ENCODE measurements around the gene BORCS5.

The BORCS5 gene

GRCh38 chr12:12439636-12440035 is 82.8 kb downstream of the BORCS5 start:
- peak; percentile 74 for DNase-seq

DNA sequence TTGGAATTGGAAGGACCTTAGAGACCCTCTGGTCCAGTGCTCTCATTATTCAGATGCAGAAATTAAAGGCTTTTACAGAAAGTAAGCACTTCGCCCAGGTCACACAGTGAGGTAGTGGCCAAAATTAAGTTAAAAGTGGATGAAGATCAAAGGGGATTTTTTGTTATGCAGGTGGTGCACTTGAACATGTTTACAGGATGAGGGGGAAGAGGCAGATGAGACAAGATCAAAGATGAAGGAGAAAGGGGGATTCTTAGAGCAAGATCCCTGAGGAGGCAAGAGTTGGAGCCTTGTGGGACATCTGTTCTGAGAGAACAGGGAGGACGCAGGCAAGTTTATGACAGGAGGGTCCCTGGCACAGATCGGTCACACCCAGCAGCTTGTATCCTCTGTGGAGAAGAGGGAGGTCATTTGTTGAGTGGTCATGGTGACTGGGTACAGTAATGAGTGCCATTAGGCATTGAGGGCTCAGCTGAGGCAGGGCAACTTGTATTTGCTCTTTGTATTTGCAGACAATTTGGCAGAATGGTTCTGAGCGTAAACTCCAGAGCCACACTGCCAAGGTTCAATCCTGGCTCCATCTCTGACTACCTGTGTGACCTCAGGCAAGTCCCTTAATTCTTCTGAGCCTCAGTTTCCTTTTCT is 84.0 kb downstream of the BORCS5 start:
- no peak for DNase-seq

DNA sequence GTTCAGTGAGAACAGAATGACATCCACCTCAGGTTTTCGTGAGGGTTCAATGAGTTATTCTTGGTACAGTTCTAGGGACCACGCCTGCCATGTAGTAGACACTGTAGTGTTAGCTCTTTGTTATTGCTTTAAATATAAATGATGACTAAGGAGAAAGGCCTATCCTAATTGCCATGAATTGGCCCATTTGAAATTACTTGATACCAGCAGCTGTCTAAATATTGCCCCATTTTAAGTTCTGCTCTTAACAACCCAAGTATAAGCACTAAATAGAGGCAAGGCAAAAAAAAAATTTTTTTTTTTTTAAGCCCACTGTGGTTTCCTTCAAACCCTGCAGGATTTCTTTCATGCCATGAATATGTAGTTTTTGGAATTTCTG is 84.5 kb downstream of the BORCS5 start:
- DNase-seq, result no peak

GRCh38 chr12:12441843-12442461 is 85.1 kb downstream of the BORCS5 start:
- DNase-seq, result no peak

DNA sequence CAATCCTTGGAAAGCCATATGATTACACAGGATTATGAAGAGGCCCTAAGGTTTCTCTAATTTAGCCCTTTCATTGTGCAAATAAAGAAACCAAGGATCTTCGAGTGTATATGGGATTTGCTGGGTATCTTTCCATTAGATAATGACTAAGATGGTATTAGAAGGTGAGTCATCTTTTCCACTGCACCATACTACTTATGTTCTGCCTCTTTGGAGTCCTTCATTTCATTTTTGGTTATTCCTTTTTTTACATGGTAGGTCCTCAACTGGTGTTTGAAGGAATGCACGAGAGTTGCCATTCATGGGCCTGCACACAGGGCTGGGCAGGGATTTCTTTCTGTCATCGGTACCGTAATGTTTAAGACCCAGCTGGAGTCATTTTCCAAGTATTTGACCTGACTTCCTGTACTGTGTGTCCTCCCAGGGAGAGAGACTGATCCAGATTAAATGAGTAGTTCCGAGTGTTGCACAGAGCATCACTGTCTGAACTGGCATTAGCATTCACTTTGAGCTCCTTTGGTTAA is 85.7 kb downstream of the BORCS5 start:
- no peak for DNase-seq

DNA sequence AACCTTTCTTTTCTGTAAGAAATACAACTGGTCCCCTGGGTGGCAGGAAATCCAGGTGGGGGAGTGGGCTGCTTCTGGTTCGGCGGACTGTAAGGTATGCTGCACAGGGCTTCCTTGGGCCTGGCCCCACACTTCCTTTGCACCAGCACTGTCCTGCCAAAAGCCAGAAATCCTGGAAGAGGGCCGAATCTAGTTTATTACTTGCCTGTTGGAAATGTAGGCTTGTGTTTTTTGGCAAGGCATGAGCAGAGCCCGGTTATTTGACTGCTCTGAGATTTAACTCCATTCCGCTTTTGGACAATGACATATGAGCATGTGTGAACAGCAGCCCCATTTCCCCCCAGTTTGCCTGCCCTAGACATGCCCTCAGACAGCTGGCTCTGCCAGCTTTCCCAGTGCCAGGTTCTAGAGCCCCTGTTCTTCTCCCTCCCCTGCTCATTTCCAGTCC is 86.6 kb downstream of the BORCS5 start:
- no peak for DNase-seq

GRCh38 chr12:12445165-12445881 is 88.4 kb downstream of the BORCS5 start:
- DNase-seq, result no peak

- DNase-seq, result no peak
Observed at GRCh38 chr12:12445882-12446181, 89.0 kb downstream of the BORCS5 start.

DNA sequence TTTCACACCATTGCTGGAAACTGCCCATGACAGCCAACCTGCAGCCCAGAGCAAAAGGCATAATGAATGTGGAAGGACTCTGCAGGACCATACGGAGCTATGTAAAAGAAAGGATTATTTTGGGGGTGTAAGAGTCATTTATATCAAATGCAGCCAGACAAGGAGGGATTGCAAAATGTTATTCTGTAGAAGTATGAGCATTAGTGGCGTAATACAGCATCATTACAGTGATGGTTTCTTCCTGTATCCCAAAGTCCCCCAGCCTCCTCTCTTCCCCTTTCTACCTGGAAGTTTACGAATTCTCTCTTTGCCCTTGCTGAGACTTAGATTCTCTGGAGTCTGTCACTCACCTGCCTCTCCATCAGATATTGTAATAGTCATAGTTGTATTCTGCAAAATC is 89.9 kb downstream of the BORCS5 start:
- no peak for DNase-seq

- no peak for DNase-seq
Observed at GRCh38 chr12:12447236-12447635, 90.4 kb downstream of the BORCS5 start.

GRCh38 chr12:12447837-12448236 is 91.0 kb downstream of the BORCS5 start:
- DNase-seq, result no peak

DNA sequence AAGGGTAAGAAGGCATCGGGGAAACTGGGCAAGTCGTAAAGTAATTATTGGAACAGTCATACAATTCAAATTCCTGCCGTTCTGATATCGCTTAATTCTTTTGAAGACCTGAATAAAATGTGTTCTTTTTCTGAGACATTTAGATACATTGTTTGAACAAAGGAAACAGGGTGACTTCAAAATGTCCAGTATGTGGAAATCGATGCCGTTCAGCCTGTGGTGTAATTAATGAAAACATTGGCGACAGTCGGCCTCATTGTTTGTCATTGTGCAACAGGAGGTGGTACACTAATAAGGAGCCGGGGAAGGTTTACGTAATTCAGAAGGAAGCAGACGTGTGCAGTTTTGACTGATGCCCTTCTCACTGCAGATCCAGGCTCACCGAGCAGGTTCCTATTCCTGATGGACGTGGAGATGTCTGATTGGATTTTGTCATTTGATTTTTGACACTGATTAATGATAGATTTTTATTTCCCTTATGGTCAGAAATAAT is 92.7 kb downstream of the BORCS5 start:
- DNase-seq, result peak; percentile 77

DNA sequence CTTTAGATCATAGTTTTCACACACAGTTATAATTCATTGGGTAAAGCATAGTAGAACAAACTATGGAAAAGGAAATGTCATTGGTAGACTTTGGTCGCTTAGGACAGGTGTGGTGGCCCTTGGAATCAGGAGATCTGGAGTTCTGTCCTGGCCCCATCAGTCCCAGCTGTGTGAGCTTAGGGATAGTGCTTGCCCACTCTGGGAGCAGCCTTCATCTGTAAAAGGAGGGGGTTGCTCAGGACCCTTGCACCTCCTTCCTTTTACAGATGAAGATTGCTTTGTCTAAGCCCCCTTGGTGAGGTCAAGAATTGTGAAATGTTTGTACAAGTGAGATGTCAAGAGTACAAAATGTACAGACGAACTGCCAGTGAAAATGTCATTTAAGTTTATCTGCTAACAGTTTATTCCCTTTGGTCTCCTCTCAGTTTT is 93.2 kb downstream of the BORCS5 start:
- no peak for DNase-seq

DNA sequence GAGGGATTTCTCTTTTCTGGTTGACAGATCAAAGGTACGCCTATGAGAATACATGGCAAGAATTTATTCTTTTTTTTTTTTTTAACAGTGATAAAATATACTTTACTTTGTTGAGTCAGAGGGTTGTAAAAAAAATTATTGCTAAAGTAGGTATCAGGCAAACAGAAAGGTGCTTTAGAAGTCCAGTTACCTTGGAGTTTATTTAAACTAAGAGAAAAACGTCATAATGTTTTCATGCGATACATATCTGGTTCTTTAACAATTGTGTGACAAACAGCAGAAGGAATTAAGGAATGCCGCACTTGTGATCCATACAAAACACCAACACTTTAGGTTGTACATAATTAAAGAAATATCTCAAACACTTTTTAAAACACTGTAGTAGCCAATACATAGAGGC is 94.2 kb downstream of the BORCS5 start:
- no peak for DNase-seq

- no peak for DNase-seq
Observed at GRCh38 chr12:12452326-12452902, 95.5 kb downstream of the BORCS5 start.

- no peak for DNase-seq
Observed at GRCh38 chr12:12453635-12454034, 96.8 kb downstream of the BORCS5 start.

GRCh38 chr12:12454315-12454714 is 97.4 kb downstream of the BORCS5 start:
- DNase-seq, result no peak

DNA sequence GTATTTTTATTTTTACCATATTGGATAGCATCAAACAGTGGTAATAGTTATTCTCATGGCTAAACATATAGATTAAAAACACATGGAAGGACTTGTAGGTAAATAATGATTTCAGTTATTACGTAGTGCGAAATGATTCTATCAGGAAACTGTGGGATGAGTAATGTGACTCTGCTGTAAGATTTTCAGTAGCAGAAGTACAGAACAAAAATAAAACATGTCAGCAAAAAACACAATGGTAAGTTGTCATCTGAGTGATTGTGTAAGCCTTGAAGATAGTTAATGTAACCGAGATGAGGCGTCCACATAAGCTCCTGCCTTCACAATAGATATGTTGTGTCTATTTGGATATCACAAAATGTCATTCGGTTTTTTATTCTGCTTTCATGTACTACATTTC is 99.8 kb downstream of the BORCS5 start:
- DNase-seq, result no peak

GRCh38 chr12:12460935-12461922 is 104.4 kb downstream of the BORCS5 start:
- DNase-seq, result no peak

- DNase-seq, result no peak
Observed at GRCh38 chr12:12461923-12462315, 105.0 kb downstream of the BORCS5 start.

GRCh38 chr12:12465522-12465921 is 108.6 kb downstream of the BORCS5 start:
- DNase-seq, result no peak

- DNase-seq, result no peak
Observed at GRCh38 chr12:12466157-12466556, 109.3 kb downstream of the BORCS5 start.
